GM19025 (cell line): ENCODE data around the gene PIEZO1.

ENCODE experiments used
- ATAC-seq: cut with Tn5 transposase; IDR thresholded peaks from one replicate; pipeline ENCODE4 v1.9.1; 2021; ENCODE audit warnings: mild to moderate bottlenecking, low read depth, moderate library complexity; ENCODE audit not compliant: unreplicated experiment

The PIEZO1 gene

GRCh38 chr16:88694221-88695087 lies 90.6 kb downstream of the PIEZO1 start:
- no peak for ATAC-seq

GRCh38 chr16:88693420-88694177 lies 91.4 kb downstream of the PIEZO1 start:
- ATAC-seq: no peak

GRCh38 chr16:88692861-88693260 lies 92.2 kb downstream of the PIEZO1 start:
- ATAC-seq: no peak

GRCh38 chr16:88691924-88692560 lies 93.0 kb downstream of the PIEZO1 start:
- no peak for ATAC-seq

- no peak for ATAC-seq
Observed at GRCh38 chr16:88691129-88691813, 93.7 kb downstream of the PIEZO1 start.

- no peak for ATAC-seq
Observed at GRCh38 chr16:88690341-88691128, 94.5 kb downstream of the PIEZO1 start.

- no peak for ATAC-seq
Observed at GRCh38 chr16:88688013-88688778, 96.8 kb downstream of the PIEZO1 start.

- no peak for ATAC-seq
Observed at GRCh38 chr16:88687676-88688012, 97.4 kb downstream of the PIEZO1 start.

- no peak for ATAC-seq
Observed at GRCh38 chr16:88687254-88687576, 97.8 kb downstream of the PIEZO1 start.

GRCh38 chr16:88686439-88687253 lies 98.4 kb downstream of the PIEZO1 start, which contains the start of gene SNAI3:
Gene SNAI3, minus strand, starts transcription at chr16:88686507. Its CDS starts 101 bp downstream, at chr16:88686406.
- ATAC-seq: peak; percentile 77

- ATAC-seq: peak; percentile 17
Observed at GRCh38 chr16:88686062-88686438, 99.0 kb downstream of the PIEZO1 start.

GRCh38 chr16:88685156-88686061 lies 99.6 kb downstream of the PIEZO1 start:
- no peak for ATAC-seq

GRCh38 chr16:88684569-88685155 lies 100.4 kb downstream of the PIEZO1 start:
- no peak for ATAC-seq

GRCh38 chr16:88681709-88682451 lies 103.1 kb downstream of the PIEZO1 start:
- ATAC-seq: peak; percentile 52

GRCh38 chr16:88681084-88681680 lies 103.8 kb downstream of the PIEZO1 start:
- peak; percentile 3 for ATAC-seq

- ATAC-seq: no peak
Observed at GRCh38 chr16:88680554-88681083, 104.4 kb downstream of the PIEZO1 start.
